ENCODE results near the gene SLIT3.

The SLIT3 gene

DNA sequence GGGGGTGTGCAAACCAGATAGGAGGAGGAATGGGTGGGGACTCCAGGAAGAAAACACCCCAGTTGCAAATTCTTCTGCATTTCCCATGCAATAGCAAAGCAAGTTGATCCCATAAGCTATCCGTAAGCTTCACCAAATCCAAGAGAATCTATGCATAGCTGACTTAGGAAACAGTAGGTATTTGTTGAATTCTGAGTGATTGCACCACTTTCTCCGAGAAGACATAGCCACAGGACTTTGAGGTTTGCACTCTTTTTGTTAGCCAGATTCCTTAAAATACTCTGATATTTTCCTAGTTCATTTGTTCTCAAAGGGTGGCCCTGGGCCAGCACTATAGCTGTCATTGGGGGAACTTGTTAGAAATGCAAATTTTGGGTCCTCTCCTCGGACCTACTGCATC, 271.9 kb downstream of the SLIT3 start:
- no peaks in the 10 kb centered on the region for H3K36me3 ChIP-seq (ENCODE audit: control insufficient read depth, insufficient read depth, low read length)
- no peak overlapping the region for H3K4me3 ChIP-seq (replicated peaks; ENCODE audit: low read depth, low read length)
- TF ChIP-seq, protein P1, sequence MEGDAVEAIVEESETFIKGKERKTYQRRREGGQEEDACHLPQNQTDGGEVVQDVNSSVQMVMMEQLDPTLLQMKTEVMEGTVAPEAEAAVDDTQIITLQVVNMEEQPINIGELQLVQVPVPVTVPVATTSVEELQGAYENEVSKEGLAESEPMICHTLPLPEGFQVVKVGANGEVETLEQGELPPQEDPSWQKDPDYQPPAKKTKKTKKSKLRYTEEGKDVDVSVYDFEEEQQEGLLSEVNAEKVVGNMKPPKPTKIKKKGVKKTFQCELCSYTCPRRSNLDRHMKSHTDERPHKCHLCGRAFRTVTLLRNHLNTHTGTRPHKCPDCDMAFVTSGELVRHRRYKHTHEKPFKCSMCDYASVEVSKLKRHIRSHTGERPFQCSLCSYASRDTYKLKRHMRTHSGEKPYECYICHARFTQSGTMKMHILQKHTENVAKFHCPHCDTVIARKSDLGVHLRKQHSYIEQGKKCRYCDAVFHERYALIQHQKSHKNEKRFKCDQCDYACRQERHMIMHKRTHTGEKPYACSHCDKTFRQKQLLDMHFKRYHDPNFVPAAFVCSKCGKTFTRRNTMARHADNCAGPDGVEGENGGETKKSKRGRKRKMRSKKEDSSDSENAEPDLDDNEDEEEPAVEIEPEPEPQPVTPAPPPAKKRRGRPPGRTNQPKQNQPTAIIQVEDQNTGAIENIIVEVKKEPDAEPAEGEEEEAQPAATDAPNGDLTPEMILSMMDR (IDR thresholded peaks at IDR 0.05; ENCODE audit: insufficient read depth, low read length, poor library complexity, severe bottlenecking) = no peak
- DNase-seq (ENCODE audit: extremely low read depth, insufficient read length) = no peak
- H3K27me3 ChIP-seq (replicated peaks; ENCODE audit: control insufficient read depth, insufficient read depth, low read length) = no peaks in the 10 kb centered on the region; the same call in none of the 2 replicates

GRCh38 chr5:169027501-169028061, 273.4 kb downstream of the SLIT3 start:
- TF ChIP-seq, protein P1 (IDR thresholded peaks at IDR 0.05; ENCODE audit: insufficient read depth, low read length, poor library complexity, severe bottlenecking) = no peak
- no peak overlapping the region for H3K4me3 ChIP-seq (replicated peaks; ENCODE audit: low read depth, low read length)
- no peaks in the 10 kb centered on the region for H3K36me3 ChIP-seq (ENCODE audit: control insufficient read depth, insufficient read depth, low read length)
- no peaks in the 10 kb centered on the region; the same call in none of the 2 replicates for H3K27me3 ChIP-seq (replicated peaks; ENCODE audit: control insufficient read depth, insufficient read depth, low read length)
- no peak for DNase-seq (ENCODE audit: extremely low read depth, insufficient read length)

- Histone ChIP-seq H3K36me3 (ENCODE audit: control insufficient read depth, insufficient read depth, low read length) (no peaks in the 10 kb centered on the region), H3K27me3 (replicated peaks; ENCODE audit: control insufficient read depth, insufficient read depth, low read length) (no peaks in the 10 kb centered on the region; the same call in 1 of the 2 replicates), H3K4me3 (replicated peaks; ENCODE audit: low read depth, low read length) (no peak overlapping the region)
- DNase-seq (ENCODE audit: extremely low read depth, insufficient read length) = no peak
- TF ChIP-seq, protein P1 (IDR thresholded peaks at IDR 0.05; ENCODE audit: insufficient read depth, low read length, poor library complexity, severe bottlenecking) = no peak
Measured at GRCh38 chr5:169025491-169025890, 275.4 kb downstream of the SLIT3 start.

GRCh38 chr5:169024421-169024820, 276.5 kb downstream of the SLIT3 start:
- Histone ChIP-seq H3K27me3 (replicated peaks; ENCODE audit: control insufficient read depth, insufficient read depth, low read length) (no peaks in the 10 kb centered on the region; the same call in 1 of the 2 replicates), H3K36me3 (ENCODE audit: control insufficient read depth, insufficient read depth, low read length) (no peaks in the 10 kb centered on the region), H3K4me3 (replicated peaks; ENCODE audit: low read depth, low read length) (no peak overlapping the region)
- TF ChIP-seq, protein P1 (IDR thresholded peaks at IDR 0.05; ENCODE audit: insufficient read depth, low read length, poor library complexity, severe bottlenecking) = no peak
- no peak for DNase-seq (ENCODE audit: extremely low read depth, insufficient read length)

DNA sequence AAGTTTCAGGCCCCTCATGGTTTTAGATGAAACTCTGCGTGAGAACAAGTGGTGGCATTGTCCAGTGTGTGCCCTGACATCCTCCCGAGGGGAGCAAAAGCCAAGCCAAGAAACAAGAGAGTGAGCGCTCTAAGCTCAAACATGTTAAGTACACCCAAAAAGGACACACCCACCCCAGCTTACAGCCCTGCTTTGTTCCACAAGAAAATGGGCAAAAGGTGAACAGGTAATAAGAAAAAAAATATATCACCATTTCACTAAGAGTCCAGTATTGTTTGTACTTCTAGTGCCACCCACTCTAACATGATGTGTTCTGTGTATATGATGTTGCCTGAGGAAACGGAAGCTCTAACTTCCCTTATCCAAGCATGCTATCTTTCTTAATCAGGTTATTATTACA, 278.2 kb downstream of the SLIT3 start:
- DNase-seq (ENCODE audit: extremely low read depth, insufficient read length) = no peak
- H3K4me3 ChIP-seq (replicated peaks; ENCODE audit: low read depth, low read length) = no peak overlapping the region
- no peaks in the 10 kb centered on the region for H3K36me3 ChIP-seq (ENCODE audit: control insufficient read depth, insufficient read depth, low read length)
- H3K27me3 ChIP-seq (replicated peaks; ENCODE audit: control insufficient read depth, insufficient read depth, low read length) = no peaks in the 10 kb centered on the region; the same call in 1 of the 2 replicates
- TF ChIP-seq, protein P1 (IDR thresholded peaks at IDR 0.05; ENCODE audit: insufficient read depth, low read length, poor library complexity, severe bottlenecking) = no peak

DNA sequence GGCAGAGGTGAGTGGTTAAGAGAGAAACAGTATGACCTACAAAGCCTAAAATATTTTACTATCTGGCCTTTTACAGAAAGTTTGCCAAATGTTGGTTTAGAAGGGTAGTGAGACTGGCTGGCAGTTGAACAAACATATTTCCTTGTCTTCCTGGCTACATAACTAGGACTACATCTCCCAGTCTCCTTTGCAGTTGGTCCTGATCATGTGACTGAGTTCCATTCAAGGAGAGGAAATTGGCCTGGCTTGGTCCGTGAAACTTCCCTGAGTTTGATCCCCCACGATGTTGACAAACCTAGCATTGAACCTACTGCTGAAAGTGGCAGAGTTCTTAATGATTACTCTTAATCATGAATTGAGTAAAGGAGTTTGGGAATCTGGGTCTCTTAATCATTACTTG, 280.8 kb downstream of the SLIT3 start:
- Histone ChIP-seq H3K36me3 (ENCODE audit: control insufficient read depth, insufficient read depth, low read length) (no peaks in the 10 kb centered on the region), H3K4me3 (replicated peaks; ENCODE audit: low read depth, low read length) (no peak overlapping the region), H3K27me3 (replicated peaks; ENCODE audit: control insufficient read depth, insufficient read depth, low read length) (peaks cover 1% of the 10 kb centered on the region)
- DNase-seq (ENCODE audit: extremely low read depth, insufficient read length) = no peak
- TF ChIP-seq, protein P1 (IDR thresholded peaks at IDR 0.05; ENCODE audit: insufficient read depth, low read length, poor library complexity, severe bottlenecking) = no peak

Data from GM06990 (cell line).